GM12891 (cell line): ENCODE data around the gene SPDL1.

Experiments
- POLR2A ChIP-seq: IDR thresholded peaks from 2 replicates; pipeline ENCODE4 v1.6.1; 2011; ENCODE audit warnings: low read depth, low read length, control low read depth
- POLR2AphosphoS5 ChIP-seq: IDR thresholded peaks from 2 replicates; pipeline ENCODE4 v1.6.1; 2011; ENCODE audit warnings: low read depth, low read length, control low read depth
- TAF1 ChIP-seq: IDR thresholded peaks from 2 replicates; pipeline ENCODE4 v1.6.1; 2011; ENCODE audit warnings: low read depth, low read length, control low read depth

- no peak for TF ChIP-seq POLR2A
- no peak for TF ChIP-seq TAF1
- no peak for TF ChIP-seq POLR2AphosphoS5
Measured at GRCh38 chr5:169538944-169539343, 44.6 kb upstream of the SPDL1 start.
